ENCODE results near the gene COX8C.

- TF ChIP-seq CTCF (IDR thresholded peaks at IDR 0.05) (no peak), POLR2A (IDR thresholded peaks at IDR 0.05) (no peak)
These were observed 28.7 kb downstream of the COX8C start for GRCh38 chr14:93375673-93376156.
